ENCODE results near the gene ZBTB48. TPM values are rescaled to one million over a fixed set of nuclear protein-coding genes. Genes with fewer than 3 reads are reported as not detected.
A peak's percentile ranks its signal among the peaks of the same experiment; 100 is the strongest.

Gene ZBTB48
- total and polyA plus RNA-seq, 7 donors: 14.4 to 31.3 (median 17.6) TPM

GRCh38 chr1:6585841-6586240 lies 6.0 kb downstream of the ZBTB48 start:
- intact Hi-C loops (cut with DNase I): no loop called here
- peak overlapping the region in 3 of 4 donors; percentile 59 to 62 (median 62) for H3K27ac ChIP-seq
- peaks cover 12 to 33% (median 25%) of the 10 kb centered on the region in 4 donors for H3K36me3 ChIP-seq
- no peaks in the 10 kb centered on the region for H3K27me3 ChIP-seq
- no peak overlapping the region for H3K4me3 ChIP-seq
- WGBS, 2 donors: 95% methylated on average over 7 of the region's 7 CpGs
- TF ChIP-seq EP300 (IDR thresholded peaks at IDR 0.05) (no peak), POLR2AphosphoS5 (IDR thresholded peaks at IDR 0.05) (no peak), POLR2A (IDR thresholded peaks at IDR 0.05) (no peak)
- TF ChIP-seq, protein P1, sequence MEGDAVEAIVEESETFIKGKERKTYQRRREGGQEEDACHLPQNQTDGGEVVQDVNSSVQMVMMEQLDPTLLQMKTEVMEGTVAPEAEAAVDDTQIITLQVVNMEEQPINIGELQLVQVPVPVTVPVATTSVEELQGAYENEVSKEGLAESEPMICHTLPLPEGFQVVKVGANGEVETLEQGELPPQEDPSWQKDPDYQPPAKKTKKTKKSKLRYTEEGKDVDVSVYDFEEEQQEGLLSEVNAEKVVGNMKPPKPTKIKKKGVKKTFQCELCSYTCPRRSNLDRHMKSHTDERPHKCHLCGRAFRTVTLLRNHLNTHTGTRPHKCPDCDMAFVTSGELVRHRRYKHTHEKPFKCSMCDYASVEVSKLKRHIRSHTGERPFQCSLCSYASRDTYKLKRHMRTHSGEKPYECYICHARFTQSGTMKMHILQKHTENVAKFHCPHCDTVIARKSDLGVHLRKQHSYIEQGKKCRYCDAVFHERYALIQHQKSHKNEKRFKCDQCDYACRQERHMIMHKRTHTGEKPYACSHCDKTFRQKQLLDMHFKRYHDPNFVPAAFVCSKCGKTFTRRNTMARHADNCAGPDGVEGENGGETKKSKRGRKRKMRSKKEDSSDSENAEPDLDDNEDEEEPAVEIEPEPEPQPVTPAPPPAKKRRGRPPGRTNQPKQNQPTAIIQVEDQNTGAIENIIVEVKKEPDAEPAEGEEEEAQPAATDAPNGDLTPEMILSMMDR (IDR thresholded peaks at IDR 0.05): no peak
- peaks cover 0 to 52% (median 48%) of the 10 kb centered on the region in 4 donors for H3K4me1 ChIP-seq
- no peaks in the 10 kb centered on the region for H3K9me3 ChIP-seq
- DNase-seq: no peak

- Histone ChIP-seq H3K9me3 (no peaks in the 10 kb centered on the region), H3K4me3 (no peak overlapping the region), H3K27me3 (no peaks in the 10 kb centered on the region), H3K36me3 (peaks cover 12 to 38% (median 28%) of the 10 kb centered on the region in 4 donors), H3K4me1 (peaks cover 0 to 48% (median 44%) of the 10 kb centered on the region in 4 donors), H3K27ac (peak overlapping the region; percentile 48 to 62 (median 60))
- TF ChIP-seq EP300 (IDR thresholded peaks at IDR 0.05): no peak
- no peak for TF ChIP-seq POLR2AphosphoS5 (IDR thresholded peaks at IDR 0.05)
- TF ChIP-seq POLR2A (IDR thresholded peaks at IDR 0.05): no peak
- TF ChIP-seq, protein P1 (IDR thresholded peaks at IDR 0.05): no peak
- WGBS, 2 donors: 91 to 92% methylated on average over 11 of the region's 11 CpGs
- peak; percentile 78 for DNase-seq
- intact Hi-C loops (cut with DNase I): no loop called here
Measured at GRCh38 chr1:6586404-6586816, 6.6 kb downstream of the ZBTB48 start.

DNA sequence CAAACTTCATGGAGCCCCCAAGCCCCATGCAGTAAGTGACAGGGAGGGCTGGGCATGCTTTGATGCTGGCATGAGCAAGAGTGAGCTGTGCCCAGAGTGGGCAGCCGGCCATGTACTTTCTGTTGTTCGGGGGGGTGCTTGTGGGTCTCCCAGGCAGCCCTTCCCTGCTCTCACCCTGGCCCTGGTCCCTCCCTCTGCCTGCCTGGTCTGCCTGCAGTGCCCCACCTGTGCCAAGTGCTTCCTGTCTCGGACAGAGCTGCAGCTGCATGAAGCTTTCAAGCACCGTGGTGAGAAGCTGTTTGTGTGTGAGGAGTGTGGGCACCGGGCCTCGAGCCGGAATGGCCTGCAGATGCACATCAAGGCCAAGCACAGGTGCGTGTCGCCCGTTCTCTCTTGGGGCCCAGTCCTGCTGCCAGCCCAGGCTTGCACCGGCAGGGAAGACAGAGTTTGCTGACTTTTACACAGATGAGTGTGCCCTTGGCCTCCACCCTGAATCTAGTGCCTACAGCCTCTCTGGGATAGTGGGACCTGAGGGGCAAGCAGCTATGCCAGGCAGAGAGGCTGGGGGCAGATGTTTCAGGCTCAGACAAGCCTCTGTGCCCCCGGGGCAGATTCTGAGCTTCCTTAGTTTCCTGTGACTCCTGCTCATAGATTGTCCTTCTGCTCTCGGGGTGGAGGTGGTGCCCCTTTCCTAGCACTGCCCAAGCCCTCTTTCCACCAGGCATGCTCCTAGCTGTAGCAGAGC lies 7.6 kb downstream of the ZBTB48 start:
- no peak overlapping the region for H3K4me3 ChIP-seq
- H3K36me3 ChIP-seq: peaks cover 16 to 48% (median 38%) of the 10 kb centered on the region in 4 donors
- no peaks in the 10 kb centered on the region for H3K27me3 ChIP-seq
- peak overlapping the region; percentile 48 to 62 (median 60) for H3K27ac ChIP-seq
- no peak for DNase-seq
- H3K9me3 ChIP-seq: no peaks in the 10 kb centered on the region
- no peak for TF ChIP-seq POLR2AphosphoS5 (IDR thresholded peaks at IDR 0.05)
- TF ChIP-seq, protein P1 (IDR thresholded peaks at IDR 0.05): no peak
- TF ChIP-seq POLR2A (IDR thresholded peaks at IDR 0.05): no peak
- no peak for TF ChIP-seq EP300 (IDR thresholded peaks at IDR 0.05)
- 53 to 68% methylated on average over 13 of the region's 13 CpGs for WGBS, 2 donors
- intact Hi-C loops (cut with DNase I): no loop called here
- peaks cover 0 to 49% (median 46%) of the 10 kb centered on the region in 4 donors for H3K4me1 ChIP-seq

DNA sequence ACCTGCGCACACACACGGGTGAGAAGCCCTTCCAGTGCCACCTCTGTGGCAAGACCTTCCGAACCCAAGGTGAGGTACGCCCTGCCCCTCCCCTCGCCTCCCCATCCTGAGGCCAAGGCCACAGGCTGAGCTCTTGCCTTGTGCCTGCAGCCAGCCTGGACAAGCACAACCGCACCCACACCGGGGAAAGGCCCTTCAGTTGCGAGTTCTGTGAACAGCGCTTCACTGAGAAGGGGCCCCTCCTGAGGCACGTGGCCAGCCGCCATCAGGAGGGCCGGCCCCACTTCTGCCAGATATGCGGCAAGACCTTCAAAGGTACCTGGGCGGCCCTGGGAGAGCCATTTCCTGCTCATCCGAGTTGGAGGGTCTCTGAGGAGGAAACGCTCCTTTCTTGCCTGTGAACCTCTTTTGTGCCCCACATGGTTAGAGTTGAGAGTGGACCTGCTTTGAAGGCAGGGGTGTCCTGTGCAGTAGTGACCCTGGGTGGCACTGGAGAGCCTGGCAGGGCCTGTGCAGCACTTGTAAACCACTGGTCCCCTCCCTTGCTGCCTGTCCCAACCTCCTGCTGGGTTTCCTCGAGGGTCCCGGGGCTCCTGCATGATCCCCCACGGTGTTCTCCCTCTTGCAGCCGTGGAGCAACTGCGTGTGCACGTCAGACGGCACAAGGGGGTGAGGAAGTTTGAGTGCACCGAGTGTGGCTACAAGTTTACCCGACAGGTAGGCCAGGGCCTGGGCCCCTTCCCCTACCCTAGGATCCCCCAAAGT lies 8.5 kb downstream of the ZBTB48 start:
- peaks cover 0 to 53% (median 47%) of the 10 kb centered on the region in 4 donors for H3K4me1 ChIP-seq
- H3K9me3 ChIP-seq: no peaks in the 10 kb centered on the region
- peaks cover 24 to 57% (median 46%) of the 10 kb centered on the region in 4 donors for H3K36me3 ChIP-seq
- intact Hi-C loops (cut with DNase I): no loop called here
- no peaks in the 10 kb centered on the region for H3K27me3 ChIP-seq
- no peak overlapping the region for H3K4me3 ChIP-seq
- WGBS, 2 donors: 75 to 82% methylated on average over 25 of the region's 25 CpGs
- no peak for DNase-seq
- TF ChIP-seq, protein P1 (IDR thresholded peaks at IDR 0.05): no peak
- TF ChIP-seq POLR2AphosphoS5 (IDR thresholded peaks at IDR 0.05) (no peak), EP300 (IDR thresholded peaks at IDR 0.05) (no peak), POLR2A (IDR thresholded peaks at IDR 0.05) (no peak)
- peak overlapping the region in 3 of 4 donors; percentile 59 to 62 (median 62) for H3K27ac ChIP-seq

Data from sigmoid colon (tissue), 7 donors.